IMR-90 (cell line): ENCODE results near the gene ZBTB22. TPM values are rescaled to one million over a fixed set of nuclear protein-coding genes. Genes with fewer than 3 reads are reported as not detected.

ENCODE experiments used
- ATAC-seq: fragments of 200-7000 bp; cut with Tn5 transposase; 2 replicates; pipeline ENCODE4 v1.9.1; 2020; ENCODE audit warnings: low read depth, mild to moderate bottlenecking, moderate library complexity
- BruUV-seq: library from RNA; stranded (reverse); fragments of 400-500 nt; replicated peaks from 2 replicates; lab custom pipeline; 2021; lab: Mats Ljungman, UMichigan
- CTCF ChIA-PET: fragments of 300-600 bp; formaldehyde crosslinking; extraction: SDS; loops from one replicate; lab custom pipeline; 2021; ENCODE audit warnings: antibody characterized with exemption; lab: Yijun Ruan, JAX
- POLR2A ChIA-PET: fragments of 300-600 bp; sonication (Branson Sonifier 250); formaldehyde crosslinking; loops from one replicate; lab custom pipeline; 2022; ENCODE audit warnings: antibody characterized with exemption; ENCODE audit not compliant: unreplicated experiment; lab: Charles Lee
- DNase-seq: peaks from one replicate; pipeline ENCODE4 v3.0.0; 2013
- H2AFZ ChIP-seq: replicated peaks from 2 replicates; pipeline ENCODE3; 2013; ENCODE audit warnings: low read length, mild to moderate bottlenecking; ENCODE audit not compliant: poor library complexity
- H2AK5ac ChIP-seq: 2 replicates; pipeline ENCODE4 v1.6.1; 2013; ENCODE audit warnings: low read depth, low read length, inconsistent platforms
- H2AK9ac ChIP-seq: replicated peaks from 2 replicates; pipeline ENCODE3; 2013; ENCODE audit warnings: mild to moderate bottlenecking, low read depth, low read length, moderate library complexity; ENCODE audit not compliant: poor library complexity
- H2BK120ac ChIP-seq: 2 replicates; pipeline ENCODE4 v1.6.1; 2013; ENCODE audit warnings: low read depth, low read length, inconsistent platforms
- H2BK15ac ChIP-seq: 3 replicates; pipeline ENCODE4 v1.6.1; 2013; ENCODE audit warnings: low read depth, low read length, inconsistent platforms
- H2BK20ac ChIP-seq: 2 replicates; pipeline ENCODE4 v1.6.1; 2013; ENCODE audit warnings: low read depth, mild to moderate bottlenecking, inconsistent platforms, low read length, moderate library complexity
- H2BK5ac ChIP-seq: 2 replicates; pipeline ENCODE4 v1.6.1; 2013; ENCODE audit warnings: mild to moderate bottlenecking, low read depth, low read length, inconsistent platforms; ENCODE audit not compliant: poor library complexity, severe bottlenecking
- H3K14ac ChIP-seq: replicated peaks from 2 replicates; pipeline ENCODE4 v1.6.1; 2013; ENCODE audit warnings: low read depth, low read length, inconsistent platforms
- H3K18ac ChIP-seq: 2 replicates; pipeline ENCODE4 v1.6.1; 2013; ENCODE audit warnings: low read depth, low read length, control low read depth
- H3K23ac ChIP-seq: 2 replicates; pipeline ENCODE4 v1.6.1; 2013; ENCODE audit warnings: low read depth, low read length, inconsistent platforms
- H3K27ac ChIP-seq: 2 replicates; pipeline ENCODE4 v1.5.1; 2013; ENCODE audit warnings: mild to moderate bottlenecking, control low read depth, low read length; ENCODE audit not compliant: insufficient read depth
- H3K27me3 ChIP-seq: 2 replicates; pipeline ENCODE4 v1.6.1; 2013; ENCODE audit warnings: low read length; ENCODE audit not compliant: control insufficient read depth, insufficient read depth
- H3K36me3 ChIP-seq: 2 replicates; pipeline ENCODE4 v1.6.1; 2013; ENCODE audit warnings: low read length, mixed read lengths; ENCODE audit not compliant: control insufficient read depth, insufficient read depth
- H3K4ac ChIP-seq: 2 replicates; pipeline ENCODE4 v1.6.1; 2013; ENCODE audit warnings: low read depth, low read length, inconsistent platforms
- H3K4me1 ChIP-seq: 2 replicates; pipeline ENCODE4 v1.6.1; 2013; ENCODE audit warnings: low read length, mixed read lengths; ENCODE audit not compliant: control insufficient read depth, insufficient read depth
- H3K4me2 ChIP-seq: 2 replicates; pipeline ENCODE4 v1.6.1; 2013; ENCODE audit warnings: low read depth, mild to moderate bottlenecking, control low read depth, low read length, moderate library complexity
- H3K4me3 ChIP-seq: 2 replicates; pipeline ENCODE4 v1.5.1; 2013; ENCODE audit warnings: low read depth, mild to moderate bottlenecking, control low read depth, low read length, moderate library complexity; ENCODE audit not compliant: insufficient read depth
- H3K56ac ChIP-seq: 2 replicates; pipeline ENCODE4 v1.6.1; 2013; ENCODE audit warnings: low read length, inconsistent platforms; ENCODE audit not compliant: insufficient read depth; ENCODE audit errors: extremely low read depth
- H3K79me1 ChIP-seq, 2 experiments: 2 replicates each; pipeline ENCODE4 v1.6.1; 2013; ENCODE audit warnings: low read length in 2 of 2, inconsistent platforms in 1 of 2, low read depth in 1 of 2
- H3K9ac ChIP-seq: 2 replicates; pipeline ENCODE4 v1.6.1; 2013; ENCODE audit warnings: low read depth, low read length, control low read depth
- H3K9me1 ChIP-seq: 2 replicates; pipeline ENCODE4 v1.6.1; 2013; ENCODE audit warnings: low read length, inconsistent platforms; ENCODE audit not compliant: insufficient read depth
- H3K9me3 ChIP-seq: 2 replicates; pipeline ENCODE4 v1.6.1; 2013; ENCODE audit warnings: low read length; ENCODE audit not compliant: control insufficient read depth, insufficient read depth
- H4K20me1 ChIP-seq: 2 replicates; pipeline ENCODE4 v1.6.1; 2013; ENCODE audit warnings: low read length, inconsistent platforms; ENCODE audit not compliant: insufficient read depth
- H4K5ac ChIP-seq: 2 replicates; pipeline ENCODE4 v1.6.1; 2013; ENCODE audit warnings: mild to moderate bottlenecking, low read depth, low read length, control low read depth
- H4K8ac ChIP-seq, 2 experiments: 2 replicates each; pipeline ENCODE4 v1.6.1; 2013; ENCODE audit warnings: low read depth in 2 of 2, low read length in 2 of 2, control low read depth in 1 of 2, inconsistent platforms in 1 of 2
- H4K91ac ChIP-seq: 2 replicates; pipeline ENCODE4 v1.6.1; 2013; ENCODE audit warnings: low read depth, low read length, inconsistent platforms; ENCODE audit not compliant: insufficient read depth
- BHLHE40 ChIP-seq: fragments of 150-350 bp; IDR thresholded peaks from 2 replicates; pipeline ENCODE4 v1.6.1; 2016; ENCODE audit warnings: mild to moderate bottlenecking, low read depth, low read length
- CEBPB ChIP-seq: IDR thresholded peaks from 2 replicates; pipeline ENCODE4 v1.6.1; 2012; ENCODE audit warnings: low read depth, low read length, improper control_type of control experiment
- CHD1 ChIP-seq: IDR thresholded peaks from 2 replicates; pipeline ENCODE4 v1.6.1; 2012; ENCODE audit warnings: low read depth, low read length, improper control_type of control experiment
- MAFK ChIP-seq: IDR thresholded peaks from 2 replicates; pipeline ENCODE4 v1.6.1; 2012; ENCODE audit warnings: low read depth, low read length, improper control_type of control experiment
- MAZ ChIP-seq: IDR thresholded peaks from 2 replicates; pipeline ENCODE4 v1.6.1; 2012; ENCODE audit warnings: low read depth, mild to moderate bottlenecking, low read length, improper control_type of control experiment, moderate library complexity, borderline replicate concordance
- MXI1 ChIP-seq: IDR thresholded peaks from 2 replicates; pipeline ENCODE4 v1.6.1; 2012; ENCODE audit warnings: low read depth, mild to moderate bottlenecking, low read length, moderate library complexity, borderline replicate concordance
- RFX5 ChIP-seq: IDR thresholded peaks from 2 replicates; pipeline ENCODE4 v1.8.0; 2012; ENCODE audit warnings: low read depth, mild to moderate bottlenecking, low read length, moderate library complexity
- WGBS, 2 experiments: methylation state at CpG; one replicate each; pipeline versions ENCODE4 v1.1.5 to v1.1.7; 2013; ENCODE audit warnings: missing lambda C conversion rate in 2 of 2; ENCODE audit not compliant: insufficient read length in 1 of 2; ENCODE audit errors: extremely low coverage in 2 of 2; 5-methylcytosine and 5-hydroxymethylcytosine counted together
- dilution Hi-C: fragments of 300-500 bp; cut with HindIII; formaldehyde crosslinking; loops from one replicate; pipeline ENCODE4 v1.14.3; 2018; ENCODE audit warnings: low sequenced_read_pairs; ENCODE audit not compliant: unreplicated experiment
- in situ Hi-C: fragments of 300-500 bp; cut with MboI; formaldehyde crosslinking; loops from 3 replicates; pipeline ENCODE4 v1.14.3; 2019; ENCODE audit warnings: low sequenced_read_pairs, inconsistent platforms, mixed read lengths
- intact Hi-C: fragments of 100-400 bp; cut with micrococcal nuclease; formaldehyde crosslinking; loops from 2 replicates; pipeline ENCODE4 v1.10.0; 2022
- polyA plus RNA-seq, 3 experiments: library from polyadenylated mRNA; depleted of rRNA; stranded (reverse); fragments of >200 nt; gene quantifications; 2 replicates each; pipeline ENCODE4 v1.2.3, GENCODE V29; 2012; ENCODE audit warnings: low replicate concordance in 1 of 3
- total RNA-seq: library from RNA; depleted of rRNA; stranded (reverse); fragments of >200 nt; gene quantifications from 2 replicates; pipeline ENCODE4 v1.2.3, GENCODE V29; 2012
- TF ChIP-seq, protein P1 (sequence below): fragments of 150-350 bp; IDR thresholded peaks from 2 replicates; pipeline ENCODE4 v1.6.1; 2016; ENCODE audit warnings: low read depth, mild to moderate bottlenecking, low read length, moderate library complexity, borderline replicate concordance

Gene ZBTB22
- total and polyA plus RNA-seq, 2 of the 4 experiments (the other 2 are of a cell fraction) = 6.8 to 13.0 TPM

DNA sequence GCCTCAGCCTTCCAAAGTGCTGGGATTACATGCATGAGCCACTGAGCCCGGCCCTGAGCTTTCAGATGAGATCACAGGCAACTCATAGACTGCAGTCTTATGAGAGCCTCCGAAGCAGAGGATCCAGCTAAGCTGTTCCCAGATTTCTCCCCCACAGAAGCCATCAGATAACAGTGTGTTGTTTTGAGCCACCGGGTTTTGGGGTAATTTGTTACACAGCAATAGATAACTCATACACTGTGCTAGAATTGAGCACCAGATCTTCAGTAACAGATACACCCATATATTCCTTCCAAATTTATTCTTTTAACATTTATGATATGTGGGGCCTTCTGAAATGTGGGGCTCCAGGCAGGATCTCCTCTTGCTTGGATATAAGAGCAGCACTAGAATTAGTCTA, 19.0 kb upstream of the ZBTB22 start:
- H3K36me3 ChIP-seq = no peaks in the 10 kb centered on the region
- H3K27ac ChIP-seq = no peak overlapping the region
- in situ Hi-C loops = no loop called here
- H3K56ac ChIP-seq = no peak overlapping the region
- WGBS, 2 experiments = no CpG with 5 or more reads among the region's 3 CpGs
- no peak overlapping the region for H2BK120ac ChIP-seq
- no peak overlapping the region for H3K23ac ChIP-seq
- no peak overlapping the region for H2BK5ac ChIP-seq
- no peaks in the 10 kb centered on the region for H3K79me1 ChIP-seq
- intact Hi-C loops = no loop called here
- peaks cover 3% of the 10 kb centered on the region for H3K27me3 ChIP-seq
- no peak overlapping the region for H4K5ac ChIP-seq
- no peak overlapping the region for H2AFZ ChIP-seq
- no peak overlapping the region for H3K4ac ChIP-seq
- no peak overlapping the region for H2BK20ac ChIP-seq
- ChIA-PET CTCF (interaction anchor here (1.0 kb wide), 1 partner anchor 54 kb away, joined by 3 read pairs; no protein-coding TSS in a partner anchor), POLR2A (no interaction called here)
- dilution Hi-C loops = no loop called here
- DNase-seq = no peak
- ATAC-seq = no peak
- no peak overlapping the region for H2AK9ac ChIP-seq
- H3K9me1 ChIP-seq = no peaks in the 10 kb centered on the region
- H3K9ac ChIP-seq = no peak overlapping the region
- H3K18ac ChIP-seq = no peak overlapping the region
- H4K91ac ChIP-seq = no peak overlapping the region
- TF ChIP-seq BHLHE40 (no peak), MAFK (no peak), CHD1 (no peak), MAZ (no peak), CEBPB (no peak), MXI1 (no peak), RFX5 (no peak)
- TF ChIP-seq, protein P1, sequence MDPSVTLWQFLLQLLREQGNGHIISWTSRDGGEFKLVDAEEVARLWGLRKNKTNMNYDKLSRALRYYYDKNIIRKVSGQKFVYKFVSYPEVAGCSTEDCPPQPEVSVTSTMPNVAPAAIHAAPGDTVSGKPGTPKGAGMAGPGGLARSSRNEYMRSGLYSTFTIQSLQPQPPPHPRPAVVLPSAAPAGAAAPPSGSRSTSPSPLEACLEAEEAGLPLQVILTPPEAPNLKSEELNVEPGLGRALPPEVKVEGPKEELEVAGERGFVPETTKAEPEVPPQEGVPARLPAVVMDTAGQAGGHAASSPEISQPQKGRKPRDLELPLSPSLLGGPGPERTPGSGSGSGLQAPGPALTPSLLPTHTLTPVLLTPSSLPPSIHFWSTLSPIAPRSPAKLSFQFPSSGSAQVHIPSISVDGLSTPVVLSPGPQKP = no peak
- H2BK15ac ChIP-seq = no peak overlapping the region
- H3K4me3 ChIP-seq = no peak overlapping the region
- no peak overlapping the region for H2AK5ac ChIP-seq
- no peak overlapping the region for H3K14ac ChIP-seq
- H3K9me3 ChIP-seq = no peaks in the 10 kb centered on the region
- no TSS peak for BruUV-seq
- no peaks in the 10 kb centered on the region for H3K4me1 ChIP-seq
- H4K20me1 ChIP-seq = no peaks in the 10 kb centered on the region
- no peak overlapping the region for H3K4me2 ChIP-seq
- no peak overlapping the region for H4K8ac ChIP-seq
